Panc1 (cell line): ENCODE measurements around the gene CR2. TPM values are rescaled to one million over a fixed set of nuclear protein-coding genes. Genes with fewer than 3 reads are reported as not detected.

Experiments used
- ATAC-seq: fragments of 200-7000 bp; cut with Tn5 transposase; 2 replicates; pipeline ENCODE4 v1.9.1; 2020; ENCODE audit warnings: mild to moderate bottlenecking, moderate library complexity
- BruUV-seq: library from RNA; stranded (reverse); fragments of 400-500 nt; replicated peaks from 2 replicates; lab custom pipeline; 2021; lab: Mats Ljungman, UMichigan
- CTCF ChIA-PET: fragments of 300-600 bp; sonication (Branson Sonifier 250); formaldehyde crosslinking; loops from one replicate; lab custom pipeline; 2022; ENCODE audit warnings: antibody characterized with exemption; lab: Charles Lee
- POLR2A ChIA-PET: fragments of 300-600 bp; sonication (Branson Sonifier 250); formaldehyde crosslinking; loops from one replicate; lab custom pipeline; 2022; ENCODE audit warnings: antibody characterized with exemption; lab: Charles Lee
- DNase-seq: peaks from one replicate; pipeline ENCODE4 v3.0.0-alpha.2; 2010; ENCODE audit warnings: low read depth, low spot score
- H3K27ac ChIP-seq: 2 replicates; pipeline ENCODE4 v1.5.1; 2011; ENCODE audit warnings: mild to moderate bottlenecking, low read length, inconsistent platforms
- H3K27me3 ChIP-seq: fragments of 200-500 bp; sonication (Bioruptor generic); 2 replicates; pipeline ENCODE4 v1.6.0; 2014; ENCODE audit warnings: low read length, inconsistent platforms; ENCODE audit not compliant: control insufficient read depth, insufficient read depth
- H3K36me3 ChIP-seq: fragments of 200-500 bp; sonication (Bioruptor generic); 2 replicates; pipeline ENCODE4 v1.5.1; 2014; ENCODE audit warnings: inconsistent platforms, mild to moderate bottlenecking, low read length, moderate library complexity; ENCODE audit not compliant: control insufficient read depth, insufficient read depth
- H3K4me1 ChIP-seq: 2 replicates; pipeline ENCODE4 v1.5.1; 2011; ENCODE audit warnings: inconsistent platforms, mild to moderate bottlenecking, low read length, moderate library complexity; ENCODE audit not compliant: control insufficient read depth, insufficient read depth
- H3K4me3 ChIP-seq, 2 experiments: 2 replicates each; pipeline ENCODE4 v1.5.1; 2011 to 2012; ENCODE audit warnings: low read depth in 2 of 2, low read length in 2 of 2, mild to moderate bottlenecking in 2 of 2, inconsistent platforms in 1 of 2, moderate library complexity in 1 of 2
- H3K9me3 ChIP-seq: fragments of 200-500 bp; sonication (Bioruptor generic); 2 replicates; pipeline ENCODE4 v1.5.1; 2014; ENCODE audit warnings: low read depth, mild to moderate bottlenecking, inconsistent platforms, low read length, moderate library complexity; ENCODE audit not compliant: control insufficient read depth, insufficient read depth
- CTCF ChIP-seq: fragments of 450-650 bp; IDR thresholded peaks from 2 replicates; pipeline ENCODE4 v1.5.1; 2017; ENCODE audit warnings: mild to moderate bottlenecking
- POLR2AphosphoS5 ChIP-seq: IDR thresholded peaks from 2 replicates; pipeline ENCODE4 v1.6.1; 2012; ENCODE audit warnings: mild to moderate bottlenecking, low read depth, low read length, moderate library complexity
- REST ChIP-seq, 2 experiments: IDR thresholded peaks; 2 replicates each; pipeline ENCODE4 v1.6.1; 2011 to 2012; ENCODE audit warnings: low read depth in 2 of 2, control low read depth in 1 of 2, low read length in 1 of 2, mild to moderate bottlenecking in 1 of 2, moderate library complexity in 1 of 2; ENCODE audit not compliant: insufficient read depth in 1 of 2
- SIN3A ChIP-seq: IDR thresholded peaks from 2 replicates; pipeline ENCODE4 v1.6.1; 2012; ENCODE audit warnings: low read depth, mild to moderate bottlenecking, low read length, moderate library complexity, borderline replicate concordance; ENCODE audit not compliant: insufficient read depth
- TCF7L2 ChIP-seq: IDR thresholded peaks from 2 replicates; pipeline ENCODE4 v1.6.1; 2011; ENCODE audit warnings: mild to moderate bottlenecking, low read depth, low read length, inconsistent platforms
- in situ Hi-C: cut with HindIII; loops from 2 replicates; pipeline ENCODE4 v1.10.0; 2016; ENCODE audit warnings: low sequenced_read_pairs, low pct_unique_long_range_greater_than_20kb
- intact Hi-C: fragments of 100-400 bp; cut with micrococcal nuclease; formaldehyde crosslinking; loops from one replicate; pipeline ENCODE4 v1.10.0; 2022; ENCODE audit not compliant: unreplicated experiment
- total RNA-seq: library from RNA; stranded (reverse); gene quantifications from one replicate; pipeline ENCODE4 v1.2.1, GENCODE V29; 2021; ENCODE audit not compliant: unreplicated experiment

The CR2 gene
- total RNA-seq, 1 experiment from 2014 or later: 0.08 TPM

GRCh38 chr1:207405814-207406213, 48.3 kb upstream of the CR2 start:
- Histone ChIP-seq H3K36me3 (no peaks in the 10 kb centered on the region), H3K4me1 (no peaks in the 10 kb centered on the region), H3K9me3 (no peaks in the 10 kb centered on the region), H3K27me3 (no peaks in the 10 kb centered on the region; the same call in 1 of the 2 replicates), H3K4me3 (no peak overlapping the region), H3K27ac (no peak overlapping the region)
- ATAC-seq (no peak), DNase-seq (no peak)
- ChIA-PET POLR2A (no interaction called here), CTCF (interaction anchor here (0.6 to 1.9 kb wide), 2 partner anchors 322 to 329 kb away, joined by 3 to 15 read pairs; no protein-coding TSS in a partner anchor)
- no TSS peak for BruUV-seq
- intact Hi-C loops (loop anchor here (1.0 kb wide), 2 partner anchors 93 to 322 kb away; no protein-coding TSS in a partner anchor), in situ Hi-C loops (no loop called here)
- no peak for TF ChIP-seq TCF7L2
- TF ChIP-seq SIN3A: no peak
- TF ChIP-seq POLR2AphosphoS5: no peak
- no peak for TF ChIP-seq CTCF
- TF ChIP-seq REST (IDR thresholded peaks at IDR 0.05; ENCODE audit: insufficient read depth in 1 of 2, low read depth in 2 of 2, low read length in 1 of 2): no peak

- Histone ChIP-seq H3K4me3 (no peak overlapping the region), H3K9me3 (no peaks in the 10 kb centered on the region), H3K27ac (no peak overlapping the region), H3K36me3 (no peaks in the 10 kb centered on the region), H3K4me1 (no peaks in the 10 kb centered on the region), H3K27me3 (no peaks in the 10 kb centered on the region; the same call in 1 of the 2 replicates)
- ChIA-PET CTCF (no interaction called here), POLR2A (no interaction called here)
- TF ChIP-seq TCF7L2 (no peak), REST (IDR thresholded peaks at IDR 0.05; ENCODE audit: insufficient read depth in 1 of 2, low read depth in 2 of 2, low read length in 1 of 2) (no peak), CTCF (no peak), SIN3A (no peak), POLR2AphosphoS5 (no peak)
- ATAC-seq (no peak), DNase-seq (no peak)
- no TSS peak for BruUV-seq
- in situ Hi-C loops (no loop called here), intact Hi-C loops (no loop called here)
Observed at GRCh38 chr1:207407655-207408260, 46.4 kb upstream of the CR2 start.
